HEK293T (cell line): ENCODE measurements around the gene AMH.

Source experiments
- L3MBTL2 ChIP-seq: fragments of 450-650 bp; conservative IDR thresholded peaks from 2 replicates; pipeline ENCODE4 v1.6.1; 2016; ENCODE audit warnings: mild to moderate bottlenecking
- TARDBP ChIP-seq: fragments of 450-650 bp; IDR thresholded peaks from 2 replicates; pipeline ENCODE4 v1.6.1; 2016

GRCh38 chr19:2239771-2240770, 9.1 kb upstream of the AMH start:
- no peak for TF ChIP-seq TARDBP
- TF ChIP-seq L3MBTL2: no peak
